SK-N-SH treated with all-trans-retinoic acid at 6 μM for 48 hours (cell line): ENCODE data around the gene FGF14.

Experiments used
- ATAC-seq: fragments of 200-7000 bp; cut with Tn5 transposase; 3 replicates; pipeline ENCODE4 v1.9.1; 2020; ENCODE audit warnings: mild to moderate bottlenecking, moderate library complexity
- ARNTL ChIP-seq: fragments of 450-650 bp; formaldehyde crosslinking; IDR thresholded peaks from 2 replicates; pipeline ENCODE4 v1.5.0; 2020; ENCODE audit warnings: low read depth, mild to moderate bottlenecking, moderate library complexity, borderline replicate concordance
- BACH2 ChIP-seq: fragments of 250-450 bp; sonication (Bioruptor Pico); IDR thresholded peaks from 2 replicates; pipeline ENCODE4 v1.9.0; 2021; ENCODE audit warnings: mild to moderate bottlenecking, borderline replicate concordance
- CREB5 ChIP-seq: fragments of 250-450 bp; sonication (Bioruptor Pico); IDR thresholded peaks from 2 replicates; pipeline ENCODE4 v1.5.1; 2020; ENCODE audit warnings: low read depth, mild to moderate bottlenecking, moderate library complexity
- CSDC2 ChIP-seq: fragments of 250-450 bp; sonication (Bioruptor Pico); IDR thresholded peaks from 2 replicates; pipeline ENCODE4 v1.5.0; 2020; ENCODE audit warnings: mild to moderate bottlenecking, moderate library complexity
- CSRNP3 ChIP-seq: fragments of 250-450 bp; sonication (Bioruptor Pico); IDR thresholded peaks from 2 replicates; pipeline ENCODE4 v1.5.1; 2021; ENCODE audit warnings: mild to moderate bottlenecking, moderate library complexity
- ESRRG ChIP-seq: fragments of 250-450 bp; sonication (Bioruptor Pico); IDR thresholded peaks from 2 replicates; pipeline ENCODE4 v1.6.1; 2021; ENCODE audit warnings: mild to moderate bottlenecking
- GLIS3 ChIP-seq: fragments of 250-450 bp; sonication (Bioruptor Pico); IDR thresholded peaks from 2 replicates; pipeline ENCODE4 v1.5.0; 2020; ENCODE audit warnings: mild to moderate bottlenecking, moderate library complexity
- ISL1 ChIP-seq: fragments of 250-450 bp; sonication (Bioruptor Pico); IDR thresholded peaks from 2 replicates; pipeline ENCODE4 v2.1.2; 2022; ENCODE audit warnings: mild to moderate bottlenecking, moderate library complexity
- OSR1 ChIP-seq: fragments of 250-450 bp; sonication (Bioruptor Pico); IDR thresholded peaks from 2 replicates; pipeline ENCODE4 v1.8.0; 2022; ENCODE audit warnings: moderate library complexity, mild to moderate bottlenecking, inconsistent platforms
- PATZ1 ChIP-seq: fragments of 250-450 bp; sonication (Bioruptor Pico); IDR thresholded peaks from 2 replicates; pipeline ENCODE4 v1.8.0; 2020; ENCODE audit warnings: mild to moderate bottlenecking, moderate library complexity, borderline replicate concordance
- POU6F1 ChIP-seq: fragments of 250-450 bp; sonication (Bioruptor Pico); IDR thresholded peaks from 2 replicates; pipeline ENCODE4 v1.8.0; 2021; ENCODE audit warnings: low read depth, mild to moderate bottlenecking, moderate library complexity, borderline replicate concordance
- PPARA ChIP-seq: fragments of 250-450 bp; sonication (Bioruptor Pico); IDR thresholded peaks from 2 replicates; pipeline ENCODE4 v1.5.0; 2020; ENCODE audit warnings: mild to moderate bottlenecking, borderline replicate concordance
- RARB ChIP-seq: fragments of 250-450 bp; sonication (Bioruptor Pico); IDR thresholded peaks from 2 replicates; pipeline ENCODE4 v1.8.0; 2021; ENCODE audit warnings: mild to moderate bottlenecking, moderate library complexity
- SNAI2 ChIP-seq: fragments of 250-450 bp; sonication (Bioruptor Pico); IDR thresholded peaks from 2 replicates; pipeline ENCODE4 v1.5.0; 2020; ENCODE audit warnings: mild to moderate bottlenecking, moderate library complexity
- TOX ChIP-seq: fragments of 250-450 bp; sonication (Bioruptor Pico); IDR thresholded peaks from 2 replicates; pipeline ENCODE4 v1.8.0; 2021; ENCODE audit warnings: mild to moderate bottlenecking, moderate library complexity, borderline replicate concordance
- TSHZ2 ChIP-seq: fragments of 250-450 bp; sonication (Bioruptor Pico); IDR thresholded peaks from 2 replicates; pipeline ENCODE4 v1.5.0; 2020; ENCODE audit warnings: mild to moderate bottlenecking, moderate library complexity
- ZC3H10 ChIP-seq: fragments of 250-450 bp; sonication (Bioruptor Pico); IDR thresholded peaks from 2 replicates; pipeline ENCODE4 v1.5.1; 2021; ENCODE audit warnings: mild to moderate bottlenecking, moderate library complexity
- ZFP3 ChIP-seq: fragments of 250-450 bp; sonication (Bioruptor Pico); IDR thresholded peaks from 2 replicates; pipeline ENCODE4 v1.5.0; 2020; ENCODE audit warnings: mild to moderate bottlenecking, moderate library complexity
- ZFP30 ChIP-seq: fragments of 450-650 bp; formaldehyde crosslinking; IDR thresholded peaks from 2 replicates; pipeline ENCODE4 v1.5.0; 2022; ENCODE audit warnings: mild to moderate bottlenecking, moderate library complexity
- ZNF565 ChIP-seq: fragments of 450-650 bp; formaldehyde crosslinking; conservative IDR thresholded peaks from 2 replicates; pipeline ENCODE4 v1.5.0; 2020; ENCODE audit warnings: low read depth, mild to moderate bottlenecking, moderate library complexity
- ZNF70 ChIP-seq: fragments of 450-650 bp; formaldehyde crosslinking; IDR thresholded peaks from 2 replicates; pipeline ENCODE4 v1.5.0; 2020; ENCODE audit warnings: mild to moderate bottlenecking, moderate library complexity
- ZNF8 ChIP-seq: fragments of 450-650 bp; formaldehyde crosslinking; IDR thresholded peaks from 2 replicates; pipeline ENCODE4 v1.5.0; 2020; ENCODE audit warnings: mild to moderate bottlenecking, moderate library complexity

Gene FGF14

GRCh38 chr13:101931186-101931585 is 470.7 kb downstream of the FGF14 start:
- ATAC-seq, result no peak
- TF ChIP-seq CSRNP3 (no peak), GLIS3 (CRISPR knock-in tag) (no peak), ZFP30 (CRISPR knock-in tag) (no peak), ZNF70 (CRISPR knock-in tag) (no peak), ISL1 (no peak), ZC3H10 (CRISPR knock-in tag) (no peak), POU6F1 (CRISPR knock-in tag) (no peak), CREB5 (CRISPR knock-in tag) (no peak), PPARA (no peak), OSR1 (no peak), ZFP3 (CRISPR knock-in tag) (no peak), ZNF8 (CRISPR knock-in tag) (no peak), TOX (CRISPR knock-in tag) (no peak), ZNF565 (CRISPR knock-in tag) (no peak), SNAI2 (CRISPR knock-in tag) (no peak), BACH2 (CRISPR knock-in tag) (no peak), ARNTL (CRISPR knock-in tag) (no peak)

- ATAC-seq, result no peak
- no peak for TF ChIP-seq ZC3H10 (CRISPR knock-in tag)
- no peak for TF ChIP-seq PATZ1 (CRISPR knock-in tag)
- no peak for TF ChIP-seq CSDC2 (CRISPR knock-in tag)
- no peak for TF ChIP-seq ESRRG (CRISPR knock-in tag)
- no peak for TF ChIP-seq PPARA
- no peak for TF ChIP-seq CSRNP3
- TF ChIP-seq TSHZ2 (CRISPR knock-in tag), result no peak
- no peak for TF ChIP-seq BACH2 (CRISPR knock-in tag)
- no peak for TF ChIP-seq CREB5 (CRISPR knock-in tag)
- no peak for TF ChIP-seq ZNF8 (CRISPR knock-in tag)
- TF ChIP-seq ZFP30 (CRISPR knock-in tag), result no peak
- no peak for TF ChIP-seq ZNF70 (CRISPR knock-in tag)
- TF ChIP-seq RARB (CRISPR knock-in tag), result no peak
- TF ChIP-seq SNAI2 (CRISPR knock-in tag), result no peak
- no peak for TF ChIP-seq TOX (CRISPR knock-in tag)
- TF ChIP-seq OSR1, result no peak
- TF ChIP-seq GLIS3 (CRISPR knock-in tag), result no peak
- no peak for TF ChIP-seq ZFP3 (CRISPR knock-in tag)
Measured at GRCh38 chr13:101930331-101930730, 471.5 kb downstream of the FGF14 start.
